Activated T-cell treated with anti-CD3 and anti-CD28 coated beads for 1 hour (primary cell): ENCODE results near the gene RPTOR.
"Not testable (repeated sequence)": the region's sequence is repeated elsewhere in the genome, so short reads cannot be mapped to it uniquely, and the experiment has no call there.

Experiments used
- DNase-seq: peaks from one replicate; pipeline ENCODE4 v3.0.0-alpha.2; 2020; ENCODE audit warnings: low read depth

The RPTOR gene, protein sequence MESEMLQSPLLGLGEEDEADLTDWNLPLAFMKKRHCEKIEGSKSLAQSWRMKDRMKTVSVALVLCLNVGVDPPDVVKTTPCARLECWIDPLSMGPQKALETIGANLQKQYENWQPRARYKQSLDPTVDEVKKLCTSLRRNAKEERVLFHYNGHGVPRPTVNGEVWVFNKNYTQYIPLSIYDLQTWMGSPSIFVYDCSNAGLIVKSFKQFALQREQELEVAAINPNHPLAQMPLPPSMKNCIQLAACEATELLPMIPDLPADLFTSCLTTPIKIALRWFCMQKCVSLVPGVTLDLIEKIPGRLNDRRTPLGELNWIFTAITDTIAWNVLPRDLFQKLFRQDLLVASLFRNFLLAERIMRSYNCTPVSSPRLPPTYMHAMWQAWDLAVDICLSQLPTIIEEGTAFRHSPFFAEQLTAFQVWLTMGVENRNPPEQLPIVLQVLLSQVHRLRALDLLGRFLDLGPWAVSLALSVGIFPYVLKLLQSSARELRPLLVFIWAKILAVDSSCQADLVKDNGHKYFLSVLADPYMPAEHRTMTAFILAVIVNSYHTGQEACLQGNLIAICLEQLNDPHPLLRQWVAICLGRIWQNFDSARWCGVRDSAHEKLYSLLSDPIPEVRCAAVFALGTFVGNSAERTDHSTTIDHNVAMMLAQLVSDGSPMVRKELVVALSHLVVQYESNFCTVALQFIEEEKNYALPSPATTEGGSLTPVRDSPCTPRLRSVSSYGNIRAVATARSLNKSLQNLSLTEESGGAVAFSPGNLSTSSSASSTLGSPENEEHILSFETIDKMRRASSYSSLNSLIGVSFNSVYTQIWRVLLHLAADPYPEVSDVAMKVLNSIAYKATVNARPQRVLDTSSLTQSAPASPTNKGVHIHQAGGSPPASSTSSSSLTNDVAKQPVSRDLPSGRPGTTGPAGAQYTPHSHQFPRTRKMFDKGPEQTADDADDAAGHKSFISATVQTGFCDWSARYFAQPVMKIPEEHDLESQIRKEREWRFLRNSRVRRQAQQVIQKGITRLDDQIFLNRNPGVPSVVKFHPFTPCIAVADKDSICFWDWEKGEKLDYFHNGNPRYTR (N-terminal part only)

DNA sequence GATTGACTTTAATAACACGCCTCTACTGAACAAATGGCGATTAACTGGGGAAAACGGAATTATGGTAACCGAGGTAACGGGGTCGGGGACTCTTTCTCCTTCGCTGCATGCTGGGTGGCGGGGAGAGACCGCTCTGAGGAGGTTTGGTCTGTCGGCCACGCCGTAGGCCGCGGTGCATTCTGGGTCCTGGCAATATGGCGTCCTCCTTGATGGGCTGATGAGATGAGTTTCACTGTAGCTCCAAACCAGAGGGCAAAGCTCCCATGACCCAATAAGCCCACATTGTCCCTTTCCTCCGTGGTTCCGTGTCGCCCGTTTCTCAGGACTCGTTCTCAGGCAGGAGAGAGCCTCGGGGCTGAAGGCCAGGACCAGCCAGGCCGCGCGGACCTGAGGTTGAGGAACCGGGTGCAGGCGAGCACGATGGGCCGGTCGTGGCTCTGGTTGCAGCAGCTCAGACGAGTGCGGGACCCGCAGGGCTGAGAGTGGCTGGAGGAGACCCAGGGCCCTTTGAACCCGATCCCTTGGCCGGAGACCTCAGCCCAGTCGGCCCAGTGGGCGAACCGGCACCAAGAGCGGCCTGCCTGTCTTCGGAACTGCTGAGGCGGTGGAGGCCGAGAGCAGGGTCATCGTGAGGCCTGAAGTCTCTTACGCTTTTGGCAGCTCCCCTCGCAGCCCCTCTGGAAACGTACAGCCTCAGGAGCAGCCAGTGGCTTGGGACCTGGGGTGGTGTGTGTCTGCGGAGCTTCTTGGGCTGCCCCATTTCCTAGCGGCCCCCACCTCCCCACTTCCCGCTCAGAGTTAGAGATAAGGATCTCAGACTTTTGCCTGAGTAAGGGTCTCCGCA, at the start of gene RPTOR:
RPTOR (plus strand) TSS at position 184 of the 844 bp plus-strand sequence. CDS start 792 bp downstream, outside the sequence.
- DNase-seq = peak; percentile 86

DNA sequence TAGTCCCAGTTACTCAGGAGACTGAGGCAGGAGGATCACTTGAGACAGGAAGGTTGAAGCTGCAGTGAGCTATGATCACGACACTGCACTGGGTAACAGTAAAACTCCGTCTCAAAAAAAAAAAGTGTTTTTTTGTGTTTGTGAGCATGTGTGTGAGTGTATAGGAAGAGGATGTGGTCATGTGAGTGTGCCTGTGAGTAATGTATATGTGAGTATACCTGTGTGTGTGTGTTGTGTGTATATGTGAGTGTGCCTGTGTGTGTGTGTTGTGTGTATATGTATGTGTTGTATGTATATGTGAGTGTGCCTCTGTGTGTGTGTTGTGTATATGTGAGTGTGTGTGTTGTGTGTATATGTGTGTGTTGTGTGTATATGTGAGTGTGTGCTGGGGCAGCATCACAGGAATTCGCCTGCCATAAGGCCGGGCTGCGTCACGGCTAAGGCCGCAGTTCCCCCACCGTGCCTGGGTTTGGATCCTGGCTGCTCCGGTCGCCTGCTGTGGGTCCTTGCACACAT, 46.9 kb upstream of the RPTOR start:
- no peak for DNase-seq

DNA sequence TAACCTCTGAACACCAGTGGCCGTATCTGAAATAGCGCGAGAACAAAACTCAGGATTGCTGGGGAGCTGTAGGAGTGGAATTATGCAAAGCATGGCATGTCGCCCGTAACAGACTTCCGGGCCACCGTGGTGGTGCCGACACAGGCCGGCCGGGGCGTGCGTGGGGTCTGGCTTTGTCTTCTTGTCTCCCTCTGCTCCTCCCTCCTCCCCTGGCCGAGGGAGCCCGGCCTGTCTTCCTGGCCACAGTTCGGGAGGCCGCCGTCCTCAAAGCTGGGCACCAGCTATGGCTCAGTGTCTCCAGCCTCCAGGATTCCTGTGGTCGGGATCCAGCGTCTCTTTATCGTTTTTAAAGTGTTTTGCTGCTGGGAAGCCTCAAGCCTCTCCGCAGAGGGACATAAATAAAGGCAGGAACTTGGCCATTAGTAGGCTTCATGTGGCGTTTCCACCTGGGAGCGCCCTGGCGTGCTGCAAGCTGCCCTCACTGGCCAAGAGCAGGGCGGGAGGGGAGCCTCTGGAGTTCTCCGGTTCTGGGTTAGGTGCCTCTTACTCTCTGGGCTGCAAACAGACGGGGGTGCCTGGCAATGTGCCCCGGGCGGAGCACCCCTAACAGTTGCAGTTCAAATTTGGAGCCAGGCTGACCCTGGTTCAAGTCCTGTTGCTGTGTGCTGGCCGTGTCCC, 46.3 kb upstream of the RPTOR start:
- DNase-seq = no peak

DNA sequence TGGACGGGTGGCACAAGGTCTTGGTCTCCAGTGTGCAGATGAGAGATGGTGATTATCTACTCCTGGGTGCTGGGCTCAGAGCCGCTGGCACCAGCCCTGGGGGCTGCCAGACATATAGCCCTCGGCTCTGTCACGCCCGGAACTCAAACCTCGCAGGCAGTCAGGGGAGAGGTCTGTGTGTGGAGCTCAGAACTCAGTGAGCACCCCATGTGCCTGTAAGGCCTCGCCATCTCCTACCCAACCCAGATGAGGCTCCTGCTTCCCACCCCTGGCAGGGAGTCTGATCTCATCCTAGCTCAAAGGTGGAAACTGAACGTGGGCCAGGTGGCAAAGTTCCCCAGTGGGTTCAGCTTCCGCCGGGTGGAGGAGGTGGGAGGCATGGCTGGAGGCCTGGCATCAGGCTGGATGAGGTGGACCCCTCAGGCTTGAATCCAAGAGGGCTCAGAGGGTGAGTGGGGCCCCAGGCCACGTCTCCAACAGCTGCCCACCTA, 45.7 kb upstream of the RPTOR start:
- DNase-seq = no peak

DNA sequence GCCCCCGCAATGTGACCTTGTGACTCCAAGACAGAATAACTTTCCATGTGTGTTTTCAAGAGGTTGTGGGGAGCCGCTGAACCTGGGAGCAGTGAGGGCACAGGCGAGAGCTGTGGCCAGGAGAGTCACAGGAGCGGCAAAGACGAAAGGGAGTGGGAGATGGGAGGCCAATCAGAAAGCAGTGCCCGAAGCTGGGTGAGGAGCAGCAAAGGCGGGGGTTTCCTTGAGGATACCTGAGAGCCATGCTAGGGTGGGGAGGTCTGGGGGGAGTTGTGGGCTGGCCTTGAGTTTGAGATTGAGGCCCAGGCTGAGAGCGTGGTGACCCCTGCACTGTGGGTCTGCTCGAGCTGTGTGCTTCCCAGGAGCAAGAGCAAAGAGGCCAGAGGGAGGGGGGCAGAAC, 45.1 kb upstream of the RPTOR start:
- DNase-seq = no peak

DNA sequence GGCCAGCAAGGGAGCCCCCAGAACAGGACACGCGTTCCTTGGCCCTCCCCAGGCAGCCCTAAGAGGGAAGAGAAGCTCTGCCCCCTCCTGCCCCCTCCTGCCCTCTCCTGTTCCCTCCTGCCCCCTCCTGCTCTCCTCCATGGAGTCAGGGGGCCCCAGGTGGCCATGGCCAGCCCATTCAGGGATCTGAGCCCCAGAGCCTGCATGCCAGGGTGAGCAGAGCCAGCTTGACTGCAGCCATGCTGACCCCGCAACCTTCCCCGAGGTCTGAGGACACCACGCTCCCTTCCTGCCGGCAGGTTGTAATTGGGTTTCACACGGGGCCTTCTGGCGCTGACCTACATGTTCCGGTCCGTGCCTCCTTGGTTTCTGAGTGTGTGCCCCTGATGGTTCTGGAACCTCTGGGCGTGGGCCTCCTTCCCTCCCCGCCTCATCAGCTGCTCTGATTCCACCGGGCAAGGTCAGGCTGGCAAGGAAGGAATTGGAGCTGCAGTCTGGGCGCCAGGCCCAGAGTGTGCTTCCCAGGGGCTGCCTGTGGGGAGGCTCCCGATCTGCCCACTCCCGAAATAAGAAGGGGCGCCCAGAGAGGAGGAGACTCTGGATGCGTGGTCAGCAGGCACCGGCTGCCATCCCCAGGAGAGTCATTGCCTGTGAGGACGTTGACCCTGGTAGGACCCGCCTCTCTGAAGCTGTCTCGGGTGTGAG, 44.5 kb upstream of the RPTOR start:
- DNase-seq = no peak

DNA sequence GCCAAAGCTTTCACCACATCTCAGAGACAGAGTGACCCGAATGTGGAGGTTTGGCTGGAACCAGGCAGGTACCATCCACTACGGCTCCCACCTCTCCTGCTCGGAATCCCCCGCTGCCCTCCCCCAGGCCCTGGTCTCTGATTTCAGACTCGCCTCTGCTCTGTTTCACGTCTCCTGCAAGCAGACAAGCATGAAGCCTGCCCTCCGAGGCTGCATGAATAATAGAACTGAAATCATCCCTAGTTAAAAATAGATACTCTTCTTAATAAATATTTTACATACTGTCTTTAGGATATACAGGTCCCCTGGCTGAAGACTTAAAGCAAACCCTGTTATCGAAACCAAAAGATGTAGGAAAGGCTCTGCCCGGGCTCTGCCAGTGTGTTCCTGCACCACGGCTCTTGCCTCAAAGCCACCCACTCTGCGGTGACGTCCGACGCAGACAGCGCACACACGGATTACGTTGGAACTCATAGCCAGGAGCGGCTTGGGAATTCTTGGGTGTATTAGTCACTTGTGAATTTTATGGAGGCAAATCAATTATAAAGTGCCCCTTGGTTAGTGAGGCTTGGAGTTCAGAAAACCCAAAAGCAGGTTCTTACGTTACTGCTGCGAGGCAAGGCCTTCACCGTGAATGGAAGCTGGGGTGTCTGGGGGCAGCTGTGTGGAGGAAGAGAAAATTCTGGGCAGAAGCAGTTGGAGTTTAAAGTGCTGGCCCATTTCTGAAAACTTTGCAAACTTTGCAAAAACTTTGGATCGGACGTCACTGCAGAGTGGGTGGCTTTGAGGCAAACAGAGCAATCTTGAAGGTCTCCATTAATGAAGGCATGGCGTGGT, 42.7 kb upstream of the RPTOR start:
- DNase-seq = no peak

DNA sequence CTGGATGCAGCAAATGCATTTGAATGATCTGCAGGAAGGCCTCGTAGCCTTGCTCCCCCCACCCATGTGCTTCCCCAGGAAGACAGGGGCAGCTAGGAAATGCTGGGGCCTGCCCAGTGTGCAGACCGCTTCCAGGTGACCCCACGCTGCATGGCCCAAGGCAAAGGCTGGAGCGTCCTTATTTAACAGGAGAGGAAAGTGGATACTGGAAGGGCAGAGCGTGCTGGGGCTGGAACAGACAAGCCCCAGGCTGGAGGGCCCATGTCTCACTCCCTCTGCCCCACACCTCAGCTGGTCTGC, 42.1 kb upstream of the RPTOR start:
- no peak for DNase-seq

DNA sequence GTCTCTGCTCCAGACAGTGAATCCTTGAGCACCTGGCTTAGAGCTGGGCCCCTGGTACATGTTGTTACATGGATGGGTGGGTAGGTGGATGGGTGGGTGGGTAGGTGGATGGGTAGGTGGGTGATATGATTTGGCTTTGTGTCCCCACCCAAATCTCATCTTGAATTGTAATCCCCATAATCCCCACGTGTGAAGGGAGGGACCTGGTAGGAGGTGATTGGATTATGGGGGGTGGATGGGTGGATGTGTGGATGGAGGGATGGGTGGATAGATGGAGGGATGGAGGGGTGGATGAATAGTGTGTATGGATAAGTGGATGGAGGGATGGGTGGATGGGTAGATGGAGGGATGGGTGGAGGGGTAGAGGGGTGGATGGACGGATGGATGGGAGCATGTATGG, 41.6 kb upstream of the RPTOR start:
- DNase-seq = no peak

DNA sequence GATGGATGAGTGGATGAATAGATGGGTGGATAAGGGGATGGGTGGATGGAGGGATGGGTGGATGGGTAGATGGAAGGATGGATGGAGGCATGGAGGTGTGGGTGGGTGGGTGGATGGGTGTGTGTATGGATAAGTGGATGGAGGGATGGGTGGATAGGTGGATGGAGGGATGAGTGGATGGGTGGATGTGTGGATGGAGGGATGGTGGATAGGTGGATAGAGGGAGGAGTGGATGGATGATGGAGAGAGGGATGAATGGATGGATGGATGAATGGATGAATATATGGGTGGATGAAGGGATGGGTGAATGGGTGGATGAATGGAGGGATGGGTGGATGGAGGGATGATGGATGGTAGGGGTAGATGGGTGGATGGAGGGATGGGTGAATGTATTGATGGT, 40.7 kb upstream of the RPTOR start:
- no peak for DNase-seq

DNA sequence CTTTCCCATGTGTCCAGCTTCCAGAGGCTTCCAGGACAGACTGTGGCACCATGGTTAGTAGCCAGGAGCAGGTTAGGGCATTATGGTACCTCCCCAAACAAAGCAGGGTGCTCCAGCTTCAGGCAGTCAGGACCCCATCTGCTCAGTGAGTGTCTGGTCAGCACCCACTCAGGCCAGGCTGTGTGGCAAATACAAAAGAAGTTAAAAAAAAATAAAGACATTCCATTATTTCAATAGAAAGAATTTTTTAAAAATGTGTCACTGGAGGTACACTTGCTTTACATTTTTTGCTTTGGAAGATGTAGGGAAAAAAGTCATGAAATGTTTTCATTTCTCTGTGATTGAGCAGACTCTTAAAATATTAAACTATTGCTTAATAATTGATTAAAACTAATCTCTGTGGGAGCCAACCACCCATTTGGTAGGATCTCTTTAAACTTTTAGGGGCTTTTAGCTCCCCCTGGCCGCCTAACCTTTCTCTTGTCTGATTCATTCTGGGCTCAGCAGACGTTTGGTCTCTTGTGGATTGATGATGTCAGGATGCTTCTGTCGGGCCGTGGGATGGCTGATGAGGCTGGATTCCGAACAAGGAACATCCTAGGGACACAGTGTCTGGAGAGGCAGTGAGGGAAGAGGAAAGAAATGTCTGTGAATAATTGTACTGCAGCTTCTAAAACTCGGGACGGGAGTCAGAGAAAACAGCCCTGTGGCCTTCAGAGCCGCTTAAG, 39.8 kb upstream of the RPTOR start:
- DNase-seq = no peak

DNA sequence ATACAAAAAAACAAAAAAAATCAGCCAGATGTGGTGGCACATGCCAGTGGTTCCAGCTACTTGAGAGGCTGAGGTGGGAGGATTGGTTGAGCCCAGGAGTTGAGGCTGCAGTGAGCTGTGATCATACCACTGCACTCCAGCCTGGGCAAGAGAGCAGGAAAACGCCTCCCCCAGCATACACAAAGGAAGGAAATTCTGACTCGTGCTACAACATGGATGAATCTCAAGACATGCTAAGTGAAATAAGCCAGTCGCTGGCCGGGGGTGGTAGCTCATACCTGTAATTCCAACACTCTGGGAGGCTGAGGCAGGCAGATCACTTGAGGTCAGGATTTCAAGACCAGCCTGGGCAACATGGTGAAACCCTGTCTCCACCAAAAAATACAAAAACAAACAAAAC, 37.5 kb upstream of the RPTOR start:
- not testable (repeated sequence) for DNase-seq

DNA sequence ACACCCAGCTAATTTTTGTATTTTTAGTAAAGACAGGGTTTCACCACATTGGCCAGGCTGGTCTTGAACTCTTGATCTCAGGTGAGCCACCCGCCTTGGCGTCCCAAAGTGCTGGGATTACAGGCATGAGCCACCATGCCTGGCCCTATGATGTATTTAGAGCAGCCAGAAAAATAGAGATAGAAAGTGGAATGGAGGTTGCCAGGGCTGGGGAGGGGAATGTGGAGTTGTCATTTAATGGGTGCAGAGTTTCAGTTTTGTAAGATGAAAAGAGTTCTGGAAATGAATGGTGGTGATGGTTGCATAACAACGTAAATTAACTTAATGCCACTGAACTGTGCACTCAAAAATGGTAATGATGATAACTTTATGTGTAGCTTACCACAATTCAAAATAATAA, 36.7 kb upstream of the RPTOR start:
- no peak for DNase-seq

DNA sequence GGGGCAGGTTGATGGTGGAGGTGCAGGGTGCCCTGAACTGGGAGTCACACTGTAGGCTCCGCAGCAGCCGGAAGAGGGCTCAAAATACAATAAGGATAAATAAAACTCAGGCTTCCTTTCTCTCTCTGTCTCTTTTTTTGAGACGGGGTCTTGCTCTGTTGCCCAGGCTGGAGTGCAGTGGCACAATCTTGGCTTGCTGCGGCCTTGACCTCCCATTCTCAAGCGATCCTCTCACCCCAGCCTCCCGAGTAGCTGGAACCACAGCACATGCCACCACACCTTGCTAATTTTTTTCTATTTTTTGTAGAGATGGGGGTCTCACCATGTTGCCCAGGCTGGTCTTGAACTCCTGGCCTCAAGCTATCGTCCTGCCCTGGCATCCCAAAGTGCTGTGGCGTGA, 35.3 kb upstream of the RPTOR start:
- no peak for DNase-seq

DNA sequence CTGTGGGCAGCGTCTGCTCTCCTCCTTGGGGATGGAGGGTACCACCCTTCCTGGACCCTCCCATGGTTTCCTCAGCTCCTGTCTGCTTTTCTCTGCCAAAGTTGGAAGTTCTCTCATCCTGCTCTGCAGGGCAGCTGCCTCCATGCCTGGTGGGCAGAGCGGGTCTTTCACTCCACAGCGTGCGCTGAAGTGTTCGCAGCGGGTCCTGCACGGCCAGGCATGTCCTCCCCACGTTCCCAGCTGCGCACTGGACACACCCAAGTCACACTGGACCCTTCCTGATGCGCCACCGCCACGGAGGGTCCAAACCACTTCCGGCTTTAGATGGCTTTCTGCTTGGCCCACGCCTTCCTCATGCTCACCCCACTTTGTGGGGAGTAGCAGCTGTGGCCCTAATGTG, 34.5 kb upstream of the RPTOR start:
- no peak for DNase-seq

DNA sequence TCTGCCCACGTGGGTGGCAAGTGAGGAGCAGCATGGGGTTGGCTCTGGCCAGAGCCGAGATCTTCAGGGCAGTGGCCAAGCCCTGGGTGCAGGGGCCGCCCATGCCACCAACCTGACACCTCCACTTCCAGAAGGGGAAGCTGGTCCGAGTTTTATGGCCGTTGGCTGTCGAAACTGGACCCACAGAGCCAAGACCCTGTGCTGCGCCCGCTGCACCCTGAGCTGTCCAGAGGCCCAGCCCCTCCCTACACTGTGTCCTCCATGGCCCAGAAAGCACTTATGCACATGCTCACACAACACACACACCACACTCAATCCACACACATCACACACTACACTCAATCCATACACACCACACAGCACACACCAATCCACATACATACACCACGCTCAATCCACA, 33.9 kb upstream of the RPTOR start:
- no peak for DNase-seq

DNA sequence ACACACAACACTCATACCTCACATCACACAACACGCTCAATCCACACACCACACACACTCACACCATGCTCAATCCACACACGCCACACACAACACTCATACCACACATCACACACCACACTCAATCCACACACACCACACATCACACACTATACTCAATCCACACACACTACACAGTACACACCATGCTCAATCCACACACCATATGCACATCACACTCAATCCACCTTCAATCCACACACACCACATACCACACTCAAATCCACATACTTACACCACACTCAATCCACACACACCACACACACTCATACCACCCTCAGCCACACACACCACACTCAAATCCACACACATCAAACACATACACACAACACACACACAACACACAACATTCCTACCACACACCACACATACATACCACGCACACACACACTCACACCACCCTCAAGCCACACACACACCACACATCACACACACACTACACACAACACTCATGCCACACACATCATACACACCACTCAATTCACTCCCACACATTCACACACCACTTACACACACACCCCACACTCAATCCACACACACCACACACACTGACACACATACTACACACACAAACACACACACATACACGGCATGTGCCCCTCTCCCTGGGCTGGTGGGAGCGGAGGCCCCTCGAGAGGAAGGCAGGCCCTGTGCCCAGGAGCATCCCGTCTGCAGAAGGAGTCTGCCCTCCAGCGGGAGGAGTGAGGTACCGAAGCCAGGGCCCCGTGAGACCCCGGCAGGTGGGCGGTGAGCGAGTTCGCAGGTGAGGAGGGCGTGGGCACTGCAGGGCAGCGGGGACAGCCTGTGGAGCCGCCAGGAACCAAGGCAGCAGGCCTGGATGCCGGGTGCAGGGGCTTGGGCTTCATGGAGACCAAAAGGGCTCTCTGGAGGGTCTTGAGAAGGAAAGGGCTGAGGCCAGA, 33.1 kb upstream of the RPTOR start:
- DNase-seq = no peak

DNA sequence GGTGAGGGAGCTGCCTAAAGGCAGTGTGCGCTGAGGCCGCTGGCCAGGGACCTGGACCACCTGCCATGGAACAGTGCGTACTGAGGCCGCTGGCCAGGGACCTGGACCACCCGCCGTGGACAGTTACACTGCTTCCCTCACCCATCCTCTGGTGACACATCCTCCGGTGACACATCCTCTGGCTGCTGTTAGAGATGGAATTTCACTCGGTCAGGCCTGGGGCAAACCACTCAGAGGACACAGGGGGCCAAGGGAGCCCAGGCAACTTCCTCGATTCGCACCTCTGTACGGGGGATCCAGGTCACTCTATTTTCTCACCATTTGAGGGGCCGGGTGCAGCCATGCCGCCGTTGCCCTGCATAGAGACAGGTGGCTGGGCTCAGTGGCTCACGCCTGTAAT, 32.4 kb upstream of the RPTOR start:
- no peak for DNase-seq
